ENCODE measurements around the gene ATP5F1E.

The ATP5F1E gene

DNA sequence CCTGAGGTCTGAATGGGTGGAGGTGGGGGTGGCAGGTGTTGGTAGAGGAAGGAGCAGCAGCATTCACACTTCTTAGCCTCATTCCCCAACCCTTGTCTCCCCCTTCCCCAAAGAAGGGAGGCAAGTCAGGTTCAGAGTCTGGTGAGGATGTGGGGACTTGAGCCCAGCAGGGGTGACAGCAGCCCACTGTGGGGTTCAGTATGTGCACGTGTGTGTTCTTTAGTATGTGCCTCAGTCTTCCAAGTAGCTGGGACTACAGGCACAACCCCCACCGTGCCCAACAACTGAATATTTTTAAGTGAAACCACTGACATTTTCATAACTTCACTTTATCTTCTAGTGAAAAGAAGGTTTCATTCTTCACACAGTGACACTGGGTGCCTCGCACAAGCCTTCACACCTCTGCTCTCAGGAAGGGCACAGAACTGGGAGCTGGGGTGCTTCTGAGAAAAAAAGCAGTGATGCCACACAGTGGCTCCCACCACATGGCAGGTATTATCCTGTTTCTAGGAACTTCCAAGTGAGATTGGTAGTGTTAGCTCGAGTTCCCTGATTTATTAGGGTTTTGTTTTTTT lies 43.9 kb upstream of the ATP5F1E start:
- 56% methylated on average over 3 of the region's 4 CpGs for WGBS
- H4K8ac ChIP-seq (ENCODE audit: low read length): no peak overlapping the region
- no peak overlapping the region for H2BK12ac ChIP-seq (ENCODE audit: low read length in 2 of 2)
- H2AFZ ChIP-seq (ENCODE audit: low read depth, low read length): no peak overlapping the region
- peaks cover 26 to 68% of the 10 kb centered on the region in 2 experiments for H3K27me3 ChIP-seq (ENCODE audit: control insufficient read depth in 1 of 2, insufficient read depth in 1 of 2, low read length in 2 of 2)
- no peak overlapping the region for H3K18ac ChIP-seq (ENCODE audit: low read depth in 1 of 2, low read length in 2 of 2)
- no peak overlapping the region for H3K4me2 ChIP-seq (ENCODE audit: low read length, poor library complexity, severe bottlenecking)
- no peaks in the 10 kb centered on the region for H3K36me3 ChIP-seq (ENCODE audit: control insufficient read depth in 1 of 2, insufficient read depth in 2 of 2, low read depth in 1 of 2, low read length in 2 of 2)
- H3K9ac ChIP-seq (ENCODE audit: low read length): no peak overlapping the region
- no peak overlapping the region for H3K27ac ChIP-seq (ENCODE audit: low read length, poor library complexity, severe bottlenecking)
- H3K4me1 ChIP-seq (ENCODE audit: control insufficient read depth, insufficient read depth, low read depth, low read length): no peaks in the 10 kb centered on the region
- DNase-seq: no peak
- H2BK15ac ChIP-seq (ENCODE audit: low read depth, poor library complexity, severe bottlenecking): no peak overlapping the region
- H3K4ac ChIP-seq (ENCODE audit: low read depth in 1 of 2, low read length in 2 of 2): no peak overlapping the region
- no peak overlapping the region for H3K4me3 ChIP-seq (ENCODE audit: insufficient read depth in 1 of 2, low read depth in 1 of 2, low read length in 2 of 2)
- no peak overlapping the region for H2BK120ac ChIP-seq (ENCODE audit: low read depth, low read length)
- H3K14ac ChIP-seq (ENCODE audit: low read length in 2 of 2): no peak overlapping the region
- no peaks in the 10 kb centered on the region for H3K9me3 ChIP-seq (ENCODE audit: control insufficient read depth, low read length)
- no peak overlapping the region for H2AK5ac ChIP-seq (ENCODE audit: low read length, severe bottlenecking)
- H3K23ac ChIP-seq (ENCODE audit: low read length in 2 of 2): no peak overlapping the region
- no peaks in the 10 kb centered on the region for H3K79me1 ChIP-seq (replicated peaks; ENCODE audit: low read length, poor library complexity, severe bottlenecking)
- H4K91ac ChIP-seq (ENCODE audit: low read length): no peak overlapping the region
- H2BK5ac ChIP-seq (ENCODE audit: low read depth, low read length, poor library complexity, severe bottlenecking): no peak overlapping the region

DNA sequence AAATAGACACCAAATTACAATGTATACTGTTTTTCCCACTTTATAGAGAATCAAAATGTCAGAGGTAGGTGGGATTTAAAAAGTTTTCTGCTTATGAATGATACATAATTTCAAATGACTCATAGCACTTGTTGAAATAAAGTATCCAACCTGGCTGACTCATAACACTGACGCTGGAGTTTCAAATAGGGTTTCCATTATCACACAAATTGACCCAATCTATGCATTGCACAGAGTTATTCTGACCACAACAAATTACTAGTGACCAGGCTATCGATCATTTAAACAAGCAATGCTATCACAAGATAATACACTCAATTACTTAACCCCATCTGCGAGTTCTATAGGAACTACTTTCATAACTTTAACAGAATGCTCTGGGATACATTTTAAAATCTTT lies 42.3 kb upstream of the ATP5F1E start:
- H3K14ac ChIP-seq (ENCODE audit: low read length in 2 of 2): no peak overlapping the region
- no peak overlapping the region for H2AFZ ChIP-seq (ENCODE audit: low read depth, low read length)
- no peak for DNase-seq
- no peak overlapping the region for H4K8ac ChIP-seq (ENCODE audit: low read length)
- no peaks in the 10 kb centered on the region for H3K9me3 ChIP-seq (ENCODE audit: control insufficient read depth, low read length)
- no peak overlapping the region for H2AK5ac ChIP-seq (ENCODE audit: low read length, severe bottlenecking)
- H2BK5ac ChIP-seq (ENCODE audit: low read depth, low read length, poor library complexity, severe bottlenecking): no peak overlapping the region
- H3K27me3 ChIP-seq (ENCODE audit: control insufficient read depth in 1 of 2, insufficient read depth in 1 of 2, low read length in 2 of 2): peaks cover 29 to 72% of the 10 kb centered on the region in 2 experiments
- no peak overlapping the region for H2BK12ac ChIP-seq (ENCODE audit: low read length in 2 of 2)
- H4K91ac ChIP-seq (ENCODE audit: low read length): no peak overlapping the region
- H3K36me3 ChIP-seq (ENCODE audit: control insufficient read depth in 1 of 2, insufficient read depth in 2 of 2, low read depth in 1 of 2, low read length in 2 of 2): no peaks in the 10 kb centered on the region
- no peak overlapping the region for H2BK120ac ChIP-seq (ENCODE audit: low read depth, low read length)
- no peaks in the 10 kb centered on the region for H3K4me1 ChIP-seq (ENCODE audit: control insufficient read depth, insufficient read depth, low read depth, low read length)
- H3K4me2 ChIP-seq (ENCODE audit: low read length, poor library complexity, severe bottlenecking): no peak overlapping the region
- H3K9ac ChIP-seq (ENCODE audit: low read length): no peak overlapping the region
- no peak overlapping the region for H3K18ac ChIP-seq (ENCODE audit: low read depth in 1 of 2, low read length in 2 of 2)
- H2BK15ac ChIP-seq (ENCODE audit: low read depth, poor library complexity, severe bottlenecking): no peak overlapping the region
- H3K4ac ChIP-seq (ENCODE audit: low read depth in 1 of 2, low read length in 2 of 2): no peak overlapping the region
- WGBS: 55% methylated on average over 3 of the region's 3 CpGs
- no peak overlapping the region for H3K23ac ChIP-seq (ENCODE audit: low read length in 2 of 2)
- H3K79me1 ChIP-seq (replicated peaks; ENCODE audit: low read length, poor library complexity, severe bottlenecking): no peaks in the 10 kb centered on the region
- H3K27ac ChIP-seq (ENCODE audit: low read length, poor library complexity, severe bottlenecking): no peak overlapping the region
- H3K4me3 ChIP-seq (ENCODE audit: insufficient read depth in 1 of 2, low read depth in 1 of 2, low read length in 2 of 2): no peak overlapping the region

DNA sequence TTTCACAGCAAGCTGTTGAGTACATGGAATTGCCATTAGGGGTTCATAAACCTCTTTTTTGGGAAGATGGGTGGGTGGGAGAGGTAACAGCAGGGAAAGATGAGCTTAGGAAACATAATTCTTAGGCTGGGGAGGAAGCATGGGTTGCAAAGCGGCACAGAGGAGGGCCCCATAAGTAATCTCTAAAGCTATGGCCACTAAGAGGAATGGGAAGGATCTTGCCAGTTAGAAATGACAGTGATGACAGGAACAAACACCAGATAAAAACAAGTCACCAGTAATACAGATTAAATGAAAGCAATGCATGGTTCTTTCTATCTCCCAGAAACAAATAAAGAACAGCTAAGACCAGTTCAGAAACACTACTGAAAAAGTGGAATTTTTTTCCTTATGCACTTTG lies 41.4 kb upstream of the ATP5F1E start:
- 89% methylated on average over 1 of the region's 1 CpG for WGBS
- Histone ChIP-seq H3K4me3 (ENCODE audit: insufficient read depth in 1 of 2, low read depth in 1 of 2, low read length in 2 of 2) (no peak overlapping the region), H3K4me1 (ENCODE audit: control insufficient read depth, insufficient read depth, low read depth, low read length) (no peaks in the 10 kb centered on the region)

DNA sequence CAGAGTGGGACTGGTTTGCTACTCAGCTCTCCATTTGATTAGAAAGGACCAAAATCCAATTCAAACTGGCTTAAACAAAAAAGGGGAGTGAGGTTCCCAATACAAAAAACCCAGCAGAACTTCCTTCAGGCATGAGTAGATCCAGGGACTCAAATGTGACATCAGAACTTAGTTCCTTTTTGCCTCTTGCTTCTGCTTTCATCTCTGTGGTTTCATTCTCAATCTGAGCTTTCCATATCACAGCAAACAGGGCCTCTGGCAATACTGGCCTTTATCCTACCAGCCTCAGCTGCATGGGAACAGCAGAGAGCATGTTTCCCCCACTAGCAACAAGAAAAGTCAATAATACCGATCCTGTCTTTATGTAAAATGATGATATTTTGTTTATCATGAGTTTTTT lies 39.1 kb upstream of the ATP5F1E start:
- no peaks in the 10 kb centered on the region for H3K79me1 ChIP-seq (replicated peaks; ENCODE audit: low read length, poor library complexity, severe bottlenecking)
- H3K18ac ChIP-seq (ENCODE audit: low read depth in 1 of 2, low read length in 2 of 2): no peak overlapping the region
- no peak overlapping the region for H3K14ac ChIP-seq (ENCODE audit: low read length in 2 of 2)
- H3K9me3 ChIP-seq (ENCODE audit: control insufficient read depth, low read length): no peaks in the 10 kb centered on the region
- H2AFZ ChIP-seq (ENCODE audit: low read depth, low read length): no peak overlapping the region
- H4K91ac ChIP-seq (ENCODE audit: low read length): no peak overlapping the region
- no peak for DNase-seq
- no peak overlapping the region for H3K23ac ChIP-seq (ENCODE audit: low read length in 2 of 2)
- H2AK5ac ChIP-seq (ENCODE audit: low read length, severe bottlenecking): no peak overlapping the region
- peaks cover 29 to 56% of the 10 kb centered on the region in 2 experiments for H3K27me3 ChIP-seq (ENCODE audit: control insufficient read depth in 1 of 2, insufficient read depth in 1 of 2, low read length in 2 of 2)
- H3K36me3 ChIP-seq (ENCODE audit: control insufficient read depth in 1 of 2, insufficient read depth in 2 of 2, low read depth in 1 of 2, low read length in 2 of 2): no peaks in the 10 kb centered on the region
- no peak overlapping the region for H2BK15ac ChIP-seq (ENCODE audit: low read depth, poor library complexity, severe bottlenecking)
- H3K4me1 ChIP-seq (ENCODE audit: control insufficient read depth, insufficient read depth, low read depth, low read length): no peaks in the 10 kb centered on the region
- no peak overlapping the region for H3K9ac ChIP-seq (ENCODE audit: low read length)
- H2BK12ac ChIP-seq (ENCODE audit: low read length in 2 of 2): no peak overlapping the region
- H2BK120ac ChIP-seq (ENCODE audit: low read depth, low read length): no peak overlapping the region
- no peak overlapping the region for H3K27ac ChIP-seq (ENCODE audit: low read length, poor library complexity, severe bottlenecking)
- H3K4ac ChIP-seq (ENCODE audit: low read depth in 1 of 2, low read length in 2 of 2): no peak overlapping the region
- no peak overlapping the region for H2BK5ac ChIP-seq (ENCODE audit: low read depth, low read length, poor library complexity, severe bottlenecking)
- WGBS: no CpG with 5 or more reads among the region's 1 CpG
- no peak overlapping the region for H3K4me2 ChIP-seq (ENCODE audit: low read length, poor library complexity, severe bottlenecking)
- no peak overlapping the region for H4K8ac ChIP-seq (ENCODE audit: low read length)
- no peak overlapping the region for H3K4me3 ChIP-seq (ENCODE audit: insufficient read depth in 1 of 2, low read depth in 1 of 2, low read length in 2 of 2)

More for the DNA sequence above, 41.4 kb upstream of the ATP5F1E start:
- H3K27me3 ChIP-seq (ENCODE audit: control insufficient read depth in 1 of 2, insufficient read depth in 1 of 2, low read length in 2 of 2): peaks cover 32 to 76% of the 10 kb centered on the region in 2 experiments
- no peak overlapping the region for H3K9ac ChIP-seq (ENCODE audit: low read length)
- DNase-seq: no peak
- no peak overlapping the region for H2BK15ac ChIP-seq (ENCODE audit: low read depth, poor library complexity, severe bottlenecking)
- H4K8ac ChIP-seq (ENCODE audit: low read length): no peak overlapping the region
- H3K18ac ChIP-seq (ENCODE audit: low read depth in 1 of 2, low read length in 2 of 2): no peak overlapping the region
- H2BK120ac ChIP-seq (ENCODE audit: low read depth, low read length): no peak overlapping the region
- H3K14ac ChIP-seq (ENCODE audit: low read length in 2 of 2): no peak overlapping the region
- no peak overlapping the region for H2BK5ac ChIP-seq (ENCODE audit: low read depth, low read length, poor library complexity, severe bottlenecking)
- H3K4ac ChIP-seq (ENCODE audit: low read depth in 1 of 2, low read length in 2 of 2): no peak overlapping the region
- H2BK12ac ChIP-seq (ENCODE audit: low read length in 2 of 2): no peak overlapping the region
- no peak overlapping the region for H3K4me2 ChIP-seq (ENCODE audit: low read length, poor library complexity, severe bottlenecking)
- no peak overlapping the region for H2AK5ac ChIP-seq (ENCODE audit: low read length, severe bottlenecking)
- H2AFZ ChIP-seq (ENCODE audit: low read depth, low read length): no peak overlapping the region
- no peak overlapping the region for H3K23ac ChIP-seq (ENCODE audit: low read length in 2 of 2)
- H3K27ac ChIP-seq (ENCODE audit: low read length, poor library complexity, severe bottlenecking): no peak overlapping the region
- no peaks in the 10 kb centered on the region for H3K9me3 ChIP-seq (ENCODE audit: control insufficient read depth, low read length)
- H3K36me3 ChIP-seq (ENCODE audit: control insufficient read depth in 1 of 2, insufficient read depth in 2 of 2, low read depth in 1 of 2, low read length in 2 of 2): no peaks in the 10 kb centered on the region
- no peak overlapping the region for H4K91ac ChIP-seq (ENCODE audit: low read length)
- H3K79me1 ChIP-seq (replicated peaks; ENCODE audit: low read length, poor library complexity, severe bottlenecking): no peaks in the 10 kb centered on the region
